ENCODE measurements around the gene MDH2.

GRCh38 chr7:76063525-76063924 lies 15.6 kb downstream of the MDH2 start:
- TF ChIP-seq CTCF (conservative IDR thresholded peaks at IDR 0.05 in 1 of 2, IDR thresholded peaks at IDR 0.05 in 1 of 2; ENCODE audit: low read depth in 1 of 2, low read length in 2 of 2) (no peak), EZH2 (IDR thresholded peaks at IDR 0.05; ENCODE audit: low read length, missing control alignments) (no peak)

All from fibroblast of lung (primary cell).